EL (cell line): Measurements from ENCODE around the gene NEURL2.

Experiments used
- DNase-seq: peaks from one replicate; pipeline ENCODE4 v3.0.0-alpha.2; 2016

Gene NEURL2

DNA sequence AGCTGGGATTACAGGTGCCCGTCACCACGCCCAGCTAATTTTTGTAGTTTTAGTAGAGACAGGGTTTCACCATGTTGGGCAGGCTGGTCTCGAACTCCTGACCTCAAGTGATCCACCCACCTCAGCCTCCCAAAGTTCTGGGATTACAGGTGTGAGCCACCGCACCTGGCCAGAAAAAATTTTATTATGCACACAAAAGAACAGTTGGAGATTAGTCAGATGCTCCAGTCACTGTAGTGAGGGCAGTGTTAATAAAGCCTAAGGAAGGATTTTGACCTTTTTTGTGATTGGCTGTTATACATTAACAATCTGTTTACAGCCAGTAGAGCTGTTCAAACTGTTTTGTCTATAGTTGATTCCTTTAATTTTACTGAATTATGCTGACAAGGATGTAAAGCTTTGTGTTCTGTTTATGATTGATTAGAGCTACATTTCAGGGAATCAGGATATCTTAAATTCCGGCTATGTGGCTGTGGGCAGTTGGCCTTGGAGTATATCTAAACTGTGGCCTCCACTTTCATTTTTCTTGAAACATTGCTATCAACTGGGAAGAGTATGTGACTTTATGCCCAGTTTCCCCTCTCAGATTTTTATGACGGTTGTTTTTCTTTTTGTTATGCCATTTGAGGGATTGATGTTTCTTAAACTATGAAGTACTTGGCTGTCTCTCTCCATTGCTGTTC lies 23.7 kb downstream of the NEURL2 start:
- DNase-seq = no peak

DNA sequence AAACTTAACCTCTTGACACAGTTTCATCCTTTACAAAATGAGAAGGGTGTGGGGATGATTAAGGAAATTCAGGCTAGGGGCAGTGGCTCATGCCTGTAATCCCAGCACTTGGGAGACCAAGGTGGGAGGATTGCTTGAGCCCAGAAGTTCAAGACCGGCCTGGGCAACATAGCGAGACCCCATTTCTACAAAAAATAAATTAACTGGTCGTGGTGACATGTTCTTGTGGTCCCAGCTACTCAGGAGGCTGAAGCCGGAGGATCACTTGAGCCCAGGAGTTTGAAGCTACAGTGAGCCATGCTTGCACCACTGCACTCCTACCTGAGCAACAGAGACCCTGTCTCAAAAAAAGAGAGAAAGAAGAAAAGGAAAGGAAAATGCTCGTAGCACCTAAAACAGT lies 24.6 kb downstream of the NEURL2 start:
- DNase-seq = no peak

- DNase-seq = no peak
Measured at GRCh38 chr20:45863543-45864470, 27.2 kb downstream of the NEURL2 start.

DNA sequence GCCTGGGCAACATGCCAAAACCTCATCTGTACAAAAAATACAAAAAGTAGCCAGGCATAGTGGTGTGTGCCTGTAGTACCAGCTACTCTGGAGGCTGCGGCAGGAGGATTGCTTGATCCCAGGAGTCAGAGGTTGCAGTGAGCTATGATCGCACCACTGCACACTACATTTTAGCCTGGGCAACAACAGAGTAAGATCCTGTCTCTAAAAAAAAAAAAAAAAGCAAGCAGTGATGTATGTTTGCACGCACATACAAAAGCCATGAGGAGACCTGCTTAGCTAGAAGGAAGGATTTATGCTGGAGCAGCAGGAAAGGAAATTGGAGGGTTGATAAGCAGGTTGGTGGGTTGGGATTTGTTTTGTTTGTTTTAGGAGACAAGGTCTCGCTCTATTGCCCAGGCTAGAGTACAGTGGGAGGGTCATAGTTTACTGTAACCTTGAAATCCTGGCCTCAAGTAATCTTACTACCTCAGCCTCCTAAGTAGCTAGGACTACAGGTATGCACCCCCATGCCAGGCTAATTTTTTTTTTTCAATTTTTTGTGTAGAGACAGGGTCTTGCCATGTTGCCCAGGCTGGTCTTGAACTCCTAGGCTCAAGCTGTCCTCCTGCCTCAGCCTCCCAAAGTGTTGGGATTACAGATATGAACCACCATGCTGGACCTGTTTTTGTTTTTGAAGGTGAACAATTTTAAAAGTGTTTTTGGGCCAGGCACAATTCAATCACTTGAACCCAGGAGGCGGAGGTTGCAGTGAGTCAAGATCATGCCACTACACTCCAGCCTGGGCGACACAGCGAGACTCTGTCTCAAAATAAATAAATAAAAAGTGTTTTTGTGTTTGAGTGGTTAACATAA lies 29.6 kb downstream of the NEURL2 start:
- DNase-seq = no peak

DNA sequence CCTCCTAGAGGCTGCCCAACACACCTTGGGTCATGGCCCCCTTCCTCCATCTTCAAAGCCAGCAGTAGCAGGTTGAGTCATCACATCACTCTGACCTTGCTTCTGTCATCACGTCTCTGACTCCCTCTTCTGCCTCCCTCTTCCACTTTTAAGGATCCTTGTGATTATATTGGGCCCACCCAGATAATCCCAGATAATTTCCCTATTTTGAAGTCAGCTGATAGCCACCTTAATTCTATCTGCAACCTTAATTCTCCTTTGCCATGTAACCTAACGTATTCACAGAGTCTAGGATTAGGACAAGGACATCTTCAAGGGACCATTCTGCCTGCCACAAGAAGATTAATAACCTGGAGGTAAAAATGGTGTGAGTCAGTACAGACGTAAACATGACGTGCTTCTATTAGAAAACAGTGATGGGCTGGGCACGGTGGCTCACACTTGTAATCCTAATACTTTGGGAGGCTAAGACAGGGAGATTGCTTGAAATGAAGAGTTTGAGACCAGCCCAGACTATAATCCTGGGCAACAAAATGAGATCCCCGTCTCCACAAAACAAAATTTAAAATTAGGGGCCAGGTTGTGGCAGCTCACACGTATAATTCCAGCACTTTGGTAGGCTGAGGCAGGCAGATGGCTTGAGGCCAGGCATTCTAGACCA lies 30.3 kb downstream of the NEURL2 start:
- no peak for DNase-seq

- no peak for DNase-seq
Measured at GRCh38 chr20:45859916-45860315, 31.1 kb downstream of the NEURL2 start.

- no peak for DNase-seq
Measured at GRCh38 chr20:45857882-45858216, 33.2 kb downstream of the NEURL2 start.

- DNase-seq = peak; percentile 100
Measured at GRCh38 chr20:45857114-45857881, 33.7 kb downstream of the NEURL2 start, which contains the start of the genes ACOT8 and ZSWIM3. Gene ACOT8 (minus strand): TSS chr20:45857392. CDS start chr20:45857315, 77 bp downstream. Gene ZSWIM3 (plus strand): TSS chr20:45857614. CDS start chr20:45857826, 212 bp downstream.

- DNase-seq = no peak
Measured at GRCh38 chr20:45853484-45853883, 37.5 kb downstream of the NEURL2 start.

DNA sequence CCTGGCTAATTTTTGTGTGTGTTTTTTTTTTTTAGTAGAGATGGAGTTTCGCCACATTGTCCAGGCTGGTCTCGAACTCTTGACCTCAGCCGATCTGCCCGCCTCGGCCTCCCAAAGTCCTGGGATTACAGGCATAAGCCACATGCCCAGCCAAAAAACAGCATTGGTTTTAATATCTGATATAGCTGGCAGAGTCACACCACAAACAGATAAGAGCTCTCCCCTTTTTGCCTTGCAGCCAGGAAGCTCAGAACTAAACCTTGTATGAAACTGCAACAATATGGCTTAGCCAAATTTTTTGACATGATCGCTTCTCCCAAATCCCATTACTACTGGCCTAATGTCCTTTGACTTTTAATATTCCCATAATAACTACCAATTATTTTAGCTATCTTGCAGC lies 38.7 kb downstream of the NEURL2 start:
- no peak for DNase-seq

DNA sequence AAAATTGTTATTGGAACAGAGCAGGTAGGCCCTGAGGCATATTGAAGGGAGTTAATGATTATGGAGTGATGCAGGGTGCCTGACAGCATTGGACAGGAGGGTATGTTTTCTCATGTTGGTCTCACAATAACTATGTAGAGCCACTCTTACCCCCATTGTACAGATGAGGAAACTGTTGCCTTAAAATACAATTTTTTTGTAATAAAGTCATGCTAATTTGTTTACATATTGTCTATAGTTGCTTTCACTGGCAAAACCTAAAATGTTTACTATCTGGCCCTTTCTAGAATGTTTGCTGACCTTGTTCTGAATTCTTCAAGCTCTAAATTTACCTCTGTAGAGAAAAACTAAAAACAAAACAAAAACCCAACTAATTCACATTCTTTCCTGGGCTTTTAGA lies 39.5 kb downstream of the NEURL2 start:
- DNase-seq = no peak

DNA sequence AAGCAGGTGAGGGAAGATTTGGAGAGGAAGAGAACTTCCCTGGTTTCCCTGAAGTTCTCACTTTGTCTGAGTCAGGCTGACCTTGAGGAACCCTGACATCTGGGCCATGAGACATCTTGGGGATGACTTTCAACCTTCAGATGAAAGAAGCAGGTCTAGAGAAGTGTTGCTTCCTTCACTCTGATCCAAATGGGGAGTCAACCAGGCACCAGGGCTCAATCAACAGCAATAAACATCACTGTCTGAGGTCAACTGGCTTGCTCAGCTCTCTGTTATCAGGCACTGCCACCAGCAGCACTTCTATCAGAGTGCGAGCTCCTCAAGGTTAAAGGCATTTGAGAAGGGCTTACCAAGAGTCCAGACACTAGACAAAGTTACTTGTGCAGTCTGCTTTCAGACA lies 40.1 kb downstream of the NEURL2 start:
- no peak for DNase-seq

GRCh38 chr20:45850238-45850637 lies 40.8 kb downstream of the NEURL2 start:
- DNase-seq = no peak

- no peak for DNase-seq
Measured at GRCh38 chr20:45848969-45849582, 41.9 kb downstream of the NEURL2 start.

DNA sequence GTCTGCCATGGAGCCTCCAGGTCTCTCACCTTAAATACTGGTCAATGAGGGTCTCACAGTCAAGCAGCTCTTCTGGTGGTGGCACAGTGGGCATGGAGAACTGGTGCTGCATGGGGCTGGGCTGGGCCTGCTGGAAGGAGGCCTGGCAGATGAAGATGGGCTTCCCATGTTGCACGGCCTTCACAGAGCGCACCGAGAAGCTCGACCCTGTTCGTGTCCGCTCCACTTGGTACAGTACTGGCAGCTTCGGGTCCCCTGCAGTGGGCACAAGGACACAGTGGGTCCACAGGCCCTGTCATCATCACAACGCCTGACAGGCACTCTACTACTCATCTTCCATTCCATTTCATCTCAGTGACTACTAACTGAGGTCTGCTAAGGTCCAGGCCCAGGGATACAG lies 42.6 kb downstream of the NEURL2 start:
- DNase-seq = no peak

GRCh38 chr20:45845452-45845851 lies 45.6 kb downstream of the NEURL2 start:
- DNase-seq = no peak

- no peak for DNase-seq
Measured at GRCh38 chr20:45843506-45843905, 47.5 kb downstream of the NEURL2 start.

GRCh38 chr20:45842169-45842812 lies 48.7 kb downstream of the NEURL2 start:
- peak; percentile 30 for DNase-seq

- no peak for DNase-seq
Measured at GRCh38 chr20:45841407-45842129, 49.4 kb downstream of the NEURL2 start.

DNA sequence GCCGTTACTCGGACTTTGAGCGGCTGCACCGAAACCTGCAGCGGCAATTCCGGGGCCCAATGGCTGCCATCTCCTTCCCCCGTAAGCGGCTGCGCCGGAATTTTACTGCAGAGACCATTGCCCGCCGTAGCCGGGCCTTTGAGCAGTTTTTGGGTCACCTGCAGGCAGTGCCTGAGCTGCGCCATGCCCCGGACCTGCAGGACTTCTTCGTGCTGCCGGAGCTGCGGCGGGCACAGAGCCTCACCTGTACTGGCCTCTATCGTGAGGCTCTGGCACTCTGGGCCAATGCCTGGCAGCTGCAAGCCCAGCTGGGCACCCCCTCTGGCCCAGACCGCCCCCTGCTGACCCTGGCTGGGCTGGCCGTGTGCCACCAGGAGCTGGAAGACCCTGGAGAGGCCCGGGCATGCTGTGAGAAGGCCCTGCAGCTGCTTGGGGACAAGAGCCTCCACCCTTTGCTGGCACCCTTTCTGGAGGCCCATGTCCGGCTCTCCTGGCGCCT lies 50.3 kb downstream of the NEURL2 start:
- DNase-seq = no peak
